HG02610 (cell line): Measurements from ENCODE around the gene IL17RB.

ENCODE experiments used
- ATAC-seq: cut with Tn5 transposase; IDR thresholded peaks from one replicate; pipeline ENCODE4 v1.9.1; 2021; ENCODE audit warnings: mild to moderate bottlenecking, moderate library complexity; ENCODE audit not compliant: unreplicated experiment

The IL17RB gene

DNA sequence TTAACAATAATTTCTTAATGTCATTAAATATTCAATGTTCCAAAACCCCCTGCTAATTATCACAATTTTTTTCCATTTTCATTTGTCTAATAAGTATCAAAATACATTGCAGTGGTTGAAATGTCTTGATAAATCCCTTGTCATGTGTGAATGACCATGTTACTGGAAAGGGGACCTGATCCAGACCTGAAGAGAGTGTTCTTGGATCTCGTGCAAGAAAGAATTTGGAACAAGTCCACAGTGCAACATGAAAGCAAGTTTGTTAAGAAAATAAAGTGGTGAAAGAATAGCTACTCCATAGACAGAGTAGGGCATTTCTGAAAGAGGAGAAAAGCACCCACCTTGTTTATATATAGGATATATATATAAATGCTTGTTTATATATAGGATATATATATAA lies 55.7 kb downstream of the IL17RB start:
- no peak for ATAC-seq

- ATAC-seq: no peak
These were observed 56.3 kb downstream of the IL17RB start for GRCh38 chr3:53902711-53903110.

GRCh38 chr3:53913401-53913800 lies 67.0 kb downstream of the IL17RB start:
- no peak for ATAC-seq
